ENCODE data around the gene ECE1. TPM values are rescaled to one million over a fixed set of nuclear protein-coding genes. Genes with fewer than 3 reads are reported as not detected.

Gene ECE1
- polyA plus RNA-seq, 3 donors from 2014 or later, result 3.3 to 24.7 (median 4.3) TPM

GRCh38 chr1:21321963-21322680 lies 31.9 kb upstream of the ECE1 start:
- Mint-ChIP-seq H3K4me3 (peak overlapping the region in 3 of 5 donors; percentile 4 to 44 (median 27)), H3K27me3 (ENCODE audit: low read depth in 3 of 3) (no peaks in the 10 kb centered on the region), H3K4me1 (peaks cover 44 to 50% of the 10 kb centered on the region in 2 donors), H3K36me3 (no peaks in the 10 kb centered on the region), H3K27ac (peak overlapping the region in 2 of 6 donors; percentile 28 to 55), H3K9me3 (no peaks in the 10 kb centered on the region)
- no peak for DNase-seq

DNA sequence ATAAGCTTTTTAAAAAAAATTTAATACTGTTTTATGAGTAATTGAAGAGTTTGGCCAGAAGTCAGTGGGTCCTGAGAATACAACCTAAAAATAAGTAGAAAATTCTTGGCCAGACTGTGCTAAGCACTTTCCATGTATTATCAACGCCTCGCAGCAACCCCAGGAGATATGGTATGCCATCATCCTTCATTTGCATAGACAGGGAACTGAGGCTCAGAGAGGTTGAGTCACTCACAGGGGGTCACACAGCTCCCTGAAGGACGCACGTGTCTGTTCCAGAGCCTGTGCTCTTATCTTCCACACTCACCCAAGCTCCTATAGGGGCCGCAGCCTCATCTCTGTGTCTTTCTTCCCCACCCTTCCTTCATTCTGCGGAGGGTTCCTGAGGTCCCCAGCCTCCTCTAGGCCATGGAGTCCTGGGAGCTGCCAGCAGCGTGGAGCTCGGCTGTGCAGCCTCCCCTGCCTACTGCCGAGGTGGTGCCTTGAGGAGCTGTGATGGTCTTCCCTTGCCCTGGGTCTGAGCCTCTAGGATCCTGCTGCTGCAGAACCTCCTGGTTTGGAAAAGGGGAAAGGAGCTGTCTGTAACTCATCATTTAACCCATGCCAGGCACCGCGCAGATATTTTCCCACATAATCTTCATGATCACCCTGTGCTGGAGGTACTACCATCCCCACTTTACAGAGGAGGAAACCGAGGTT lies 30.3 kb upstream of the ECE1 start:
- Mint-ChIP-seq H3K4me3 (no peak overlapping the region), H3K27ac (peak overlapping the region in 1 of 6 donors; percentile 58), H3K4me1 (peaks cover 38% of the 10 kb centered on the region in 2 donors), H3K9me3 (no peaks in the 10 kb centered on the region), H3K27me3 (ENCODE audit: low read depth in 3 of 3) (no peaks in the 10 kb centered on the region), H3K36me3 (no peaks in the 10 kb centered on the region)
- DNase-seq, result no peak

DNA sequence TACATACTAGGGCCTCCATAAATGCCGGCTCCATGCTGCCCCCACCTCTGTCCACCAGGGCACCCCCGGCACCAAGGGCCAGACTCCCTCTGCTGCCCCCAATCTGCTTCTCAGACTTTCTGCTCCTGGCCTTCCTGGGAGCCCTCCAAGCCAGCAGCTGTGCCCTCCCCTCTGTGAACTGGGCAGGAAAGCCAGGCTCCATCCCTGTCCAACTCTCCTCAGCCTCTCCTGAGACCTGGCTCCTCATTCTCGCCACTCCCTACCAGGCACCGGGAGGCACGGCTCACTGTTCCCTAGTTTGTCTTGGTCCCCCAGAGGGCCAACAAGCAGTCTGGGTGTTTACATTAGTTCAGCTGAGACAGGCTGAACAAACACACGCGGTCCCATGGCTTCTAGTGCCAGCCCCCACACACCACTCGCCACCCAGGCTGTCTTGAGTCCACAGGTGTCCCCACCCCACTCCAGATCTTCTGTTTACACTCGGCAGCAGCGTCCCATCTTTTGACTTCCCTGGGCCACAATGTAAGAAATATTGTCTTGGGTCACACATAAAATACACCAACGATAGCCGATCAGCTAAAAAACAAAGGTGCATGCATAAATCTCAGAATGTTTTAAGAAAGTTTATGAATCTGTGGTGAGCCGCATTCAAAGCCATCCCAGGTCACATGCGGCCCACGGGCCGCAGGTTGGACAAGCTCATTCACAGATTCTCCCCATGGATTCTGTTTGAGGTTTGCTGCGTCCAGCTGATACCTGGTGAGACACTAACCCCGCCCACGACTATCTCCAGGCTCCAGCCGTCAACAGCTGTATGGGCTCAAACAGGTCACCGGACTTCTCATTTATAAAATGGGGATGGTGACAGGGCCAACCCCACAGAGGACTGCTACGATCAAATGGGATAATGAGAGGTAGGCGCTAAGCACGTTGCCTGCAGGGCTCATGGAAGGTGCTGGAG lies 29.5 kb upstream of the ECE1 start:
- peak overlapping the region in 2 of 6 donors; percentile 30 to 51 for H3K27ac Mint-ChIP-seq
- DNase-seq, result no peak
- peaks cover 30 to 34% of the 10 kb centered on the region in 2 donors for H3K4me1 Mint-ChIP-seq
- no peaks in the 10 kb centered on the region for H3K27me3 Mint-ChIP-seq (ENCODE audit: low read depth in 3 of 3)
- no peaks in the 10 kb centered on the region for H3K9me3 Mint-ChIP-seq
- H3K36me3 Mint-ChIP-seq, result no peaks in the 10 kb centered on the region
- H3K4me3 Mint-ChIP-seq, result no peak overlapping the region

- H3K4me1 Mint-ChIP-seq, result peaks cover 20 to 28% of the 10 kb centered on the region in 2 donors
- DNase-seq, result no peak
- H3K27me3 Mint-ChIP-seq (ENCODE audit: low read depth in 3 of 3), result no peaks in the 10 kb centered on the region
- no peaks in the 10 kb centered on the region for H3K36me3 Mint-ChIP-seq
- no peaks in the 10 kb centered on the region for H3K9me3 Mint-ChIP-seq
- H3K4me3 Mint-ChIP-seq, result no peak overlapping the region
- no peak overlapping the region for H3K27ac Mint-ChIP-seq
Observed at GRCh38 chr1:21318714-21319159, 28.5 kb upstream of the ECE1 start.

- peak overlapping the region in 1 of 6 donors; percentile 21 for H3K27ac Mint-ChIP-seq
- no peaks in the 10 kb centered on the region for H3K27me3 Mint-ChIP-seq (ENCODE audit: low read depth in 3 of 3)
- H3K9me3 Mint-ChIP-seq, result no peaks in the 10 kb centered on the region
- H3K4me1 Mint-ChIP-seq, result peaks cover 16 to 23% of the 10 kb centered on the region in 2 donors
- DNase-seq, result no peak
- H3K4me3 Mint-ChIP-seq, result no peak overlapping the region
- H3K36me3 Mint-ChIP-seq, result no peaks in the 10 kb centered on the region
Observed at GRCh38 chr1:21318057-21318713, 27.9 kb upstream of the ECE1 start.

DNA sequence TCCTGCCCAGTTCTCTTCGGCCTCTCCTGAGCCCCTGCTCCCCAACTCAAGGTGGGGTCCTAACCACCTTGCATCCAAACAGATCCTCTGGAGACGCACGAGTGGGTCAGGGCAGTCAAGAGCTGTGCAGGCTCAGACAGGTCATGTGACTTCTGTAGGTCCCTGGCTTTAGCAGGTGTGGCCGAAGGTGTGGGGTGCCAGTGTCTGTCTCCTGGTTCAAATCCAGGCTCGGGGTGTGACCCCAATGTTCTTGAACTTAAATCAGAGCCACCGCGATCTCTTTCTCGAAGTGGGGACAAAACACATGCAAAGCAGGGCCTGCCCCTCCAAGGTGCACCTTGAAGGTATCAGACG lies 27.4 kb upstream of the ECE1 start:
- Mint-ChIP-seq H3K36me3 (no peaks in the 10 kb centered on the region), H3K4me3 (no peak overlapping the region), H3K27me3 (ENCODE audit: low read depth in 3 of 3) (peaks cover 0 to 2% (median 0%) of the 10 kb centered on the region in 3 donors), H3K9me3 (no peaks in the 10 kb centered on the region), H3K4me1 (peaks cover 11 to 18% of the 10 kb centered on the region in 2 donors), H3K27ac (peak overlapping the region in 1 of 6 donors; percentile 21)
- DNase-seq, result no peak

GRCh38 chr1:21317035-21317689 lies 26.9 kb upstream of the ECE1 start:
- no peak overlapping the region for H3K4me3 Mint-ChIP-seq
- peaks cover 0 to 2% (median 0%) of the 10 kb centered on the region in 3 donors for H3K27me3 Mint-ChIP-seq (ENCODE audit: low read depth in 3 of 3)
- peaks cover 6 to 14% of the 10 kb centered on the region in 2 donors for H3K4me1 Mint-ChIP-seq
- no peak for DNase-seq
- no peak overlapping the region for H3K27ac Mint-ChIP-seq
- no peaks in the 10 kb centered on the region for H3K36me3 Mint-ChIP-seq
- no peaks in the 10 kb centered on the region for H3K9me3 Mint-ChIP-seq

DNA sequence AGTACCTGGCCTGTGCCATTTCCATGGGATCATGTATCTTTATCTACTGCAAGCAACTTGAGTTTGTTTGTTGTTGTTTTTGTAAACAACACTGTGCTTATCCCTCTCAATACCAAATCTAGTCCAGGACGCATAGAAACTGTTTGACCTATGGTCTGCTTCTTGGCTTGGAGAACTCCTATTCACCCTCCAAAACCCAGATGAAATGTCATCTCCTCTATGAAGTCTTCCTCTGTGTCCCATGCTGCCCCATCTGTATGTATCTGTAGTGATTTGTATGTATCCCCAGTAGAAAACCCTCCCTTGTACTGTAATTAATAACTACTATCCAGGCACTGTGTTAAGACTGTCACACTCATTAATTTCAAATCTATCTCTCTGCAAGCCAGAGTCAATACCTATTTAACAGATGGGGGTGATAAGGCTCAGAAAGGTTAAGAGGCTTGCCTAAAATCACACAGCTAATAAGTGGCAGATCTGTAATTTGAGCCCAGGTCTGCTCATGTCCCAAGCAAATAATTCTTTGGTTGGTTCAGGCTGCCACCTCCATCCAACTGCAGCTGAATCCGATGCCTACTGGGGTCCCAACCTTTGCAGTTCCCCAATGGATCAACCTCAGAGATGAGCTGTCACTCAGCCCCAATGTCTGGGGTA lies 24.6 kb upstream of the ECE1 start:
- H3K4me1 Mint-ChIP-seq, result peaks cover 3 to 8% of the 10 kb centered on the region in 2 donors
- no peaks in the 10 kb centered on the region for H3K9me3 Mint-ChIP-seq
- DNase-seq, result no peak
- H3K27ac Mint-ChIP-seq, result peak overlapping the region in 2 of 6 donors; percentile 1 to 34
- H3K27me3 Mint-ChIP-seq (ENCODE audit: low read depth in 3 of 3), result peaks cover 0 to 2% (median 0%) of the 10 kb centered on the region in 3 donors
- H3K4me3 Mint-ChIP-seq, result no peak overlapping the region
- H3K36me3 Mint-ChIP-seq, result no peaks in the 10 kb centered on the region

DNA sequence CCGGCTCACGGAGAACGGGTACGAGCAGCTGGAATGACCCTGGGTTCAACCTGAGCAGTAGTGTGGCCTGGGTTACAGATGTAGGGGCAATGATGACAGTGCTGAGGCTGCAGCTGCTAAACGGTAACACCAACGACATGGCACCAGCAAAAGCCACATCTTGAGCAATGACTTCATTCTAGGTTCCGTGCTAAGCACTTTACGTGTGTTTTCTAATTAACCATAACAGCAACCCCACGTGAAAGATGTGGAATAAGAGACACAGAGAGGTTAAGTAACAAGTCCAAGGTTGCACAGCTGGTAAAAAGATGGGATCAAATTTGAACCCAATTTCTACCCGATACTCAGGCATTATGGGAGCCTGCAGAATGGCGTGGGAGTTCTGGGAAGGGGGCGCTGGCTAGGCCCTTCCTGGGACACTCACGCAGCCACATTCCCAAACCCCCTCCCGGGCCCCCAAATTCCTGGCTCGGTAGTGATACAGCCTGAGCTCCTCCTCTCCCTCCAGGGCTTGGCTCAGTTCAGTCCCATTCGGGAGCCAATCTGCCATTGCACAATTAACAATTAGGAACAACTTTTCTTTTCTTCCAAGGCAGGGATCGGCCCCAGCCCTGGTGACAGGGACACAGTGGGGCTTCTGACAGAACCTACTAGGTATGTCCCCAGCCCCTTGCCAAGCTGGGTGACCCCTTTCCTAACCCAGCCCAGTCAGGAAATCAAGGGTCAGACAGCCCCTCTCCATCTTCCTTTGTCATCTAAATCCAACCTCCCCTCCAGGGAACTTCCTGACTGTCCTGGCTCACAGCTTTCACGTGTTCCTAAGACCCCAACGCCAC lies 23.8 kb upstream of the ECE1 start:
- Mint-ChIP-seq H3K9me3 (no peaks in the 10 kb centered on the region), H3K27ac (peak overlapping the region in 1 of 6 donors; percentile 1), H3K4me3 (no peak overlapping the region), H3K27me3 (ENCODE audit: low read depth in 3 of 3) (peaks cover 0 to 2% (median 0%) of the 10 kb centered on the region in 3 donors), H3K36me3 (no peaks in the 10 kb centered on the region), H3K4me1 (peaks cover 7 to 8% of the 10 kb centered on the region in 2 donors)
- DNase-seq, result no peak

DNA sequence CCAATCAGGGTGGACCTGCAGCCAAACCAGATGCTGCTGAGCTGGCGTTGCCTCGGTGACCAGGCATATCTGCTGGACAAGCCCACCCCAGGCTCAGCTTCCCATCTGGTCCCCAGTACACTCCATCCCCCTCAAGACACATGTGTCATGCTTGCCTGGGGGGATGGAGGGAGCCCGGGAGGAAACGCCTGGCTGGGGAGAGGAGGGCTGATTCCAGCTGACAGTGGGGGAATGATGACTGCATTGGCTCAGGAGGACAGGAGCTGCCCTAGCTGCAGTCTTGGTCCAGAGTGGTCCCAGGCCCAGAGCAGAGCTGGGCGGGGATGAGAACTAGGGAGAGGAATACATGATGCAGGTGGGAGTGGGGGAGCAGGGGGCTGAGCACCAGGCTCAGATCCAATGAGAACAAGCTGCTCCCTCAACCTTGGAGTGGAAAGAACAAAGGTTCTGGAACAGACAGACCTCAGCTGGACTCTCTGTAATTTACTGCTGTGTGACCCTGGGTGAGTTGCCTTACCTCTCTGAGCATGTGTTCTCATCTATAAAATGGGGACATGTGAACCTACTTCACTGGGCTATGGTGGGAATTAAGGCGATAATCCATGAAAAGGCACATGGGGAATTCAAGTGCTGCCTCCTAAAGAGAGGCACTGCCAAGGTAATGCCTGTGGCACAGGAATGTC lies 23.1 kb upstream of the ECE1 start:
- H3K9me3 Mint-ChIP-seq, result no peaks in the 10 kb centered on the region
- no peak for DNase-seq
- peak overlapping the region in 1 of 6 donors; percentile 45 for H3K27ac Mint-ChIP-seq
- peaks cover 0 to 2% (median 0%) of the 10 kb centered on the region in 3 donors for H3K27me3 Mint-ChIP-seq (ENCODE audit: low read depth in 3 of 3)
- H3K4me3 Mint-ChIP-seq, result no peak overlapping the region
- H3K36me3 Mint-ChIP-seq, result no peaks in the 10 kb centered on the region
- peaks cover 7 to 9% of the 10 kb centered on the region in 2 donors for H3K4me1 Mint-ChIP-seq

DNA sequence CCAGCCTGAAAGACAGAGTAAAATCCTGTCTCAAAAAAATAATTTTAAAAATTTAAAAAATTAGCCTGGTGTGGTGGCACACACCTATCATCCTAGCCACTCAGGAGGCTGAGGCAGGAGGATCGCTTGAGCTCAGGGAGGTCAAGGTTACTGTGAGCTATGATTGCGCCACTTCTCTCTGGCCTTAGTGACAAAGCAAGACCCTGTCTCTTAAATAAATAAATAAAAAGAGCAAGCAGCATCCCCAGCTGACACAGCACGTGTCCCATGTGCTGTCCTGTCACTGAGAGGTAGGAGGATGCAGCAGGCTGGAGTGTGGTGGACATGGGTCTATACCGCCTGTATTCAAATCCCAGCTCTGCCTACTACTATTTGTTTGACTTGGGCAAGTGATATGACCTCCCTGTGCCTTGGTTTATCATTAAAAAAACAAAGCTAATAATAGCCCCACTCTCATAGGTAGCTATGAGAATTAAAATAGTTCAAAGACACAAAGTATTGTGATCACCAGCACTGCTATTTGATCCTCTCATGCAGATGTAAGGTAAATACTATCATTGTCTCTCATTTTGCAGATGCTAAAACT lies 22.2 kb upstream of the ECE1 start:
- Mint-ChIP-seq H3K36me3 (no peaks in the 10 kb centered on the region), H3K27ac (peak overlapping the region in 1 of 6 donors; percentile 45), H3K27me3 (ENCODE audit: low read depth in 3 of 3) (peaks cover 0 to 2% (median 0%) of the 10 kb centered on the region in 3 donors), H3K4me1 (peaks cover 14 to 17% of the 10 kb centered on the region in 2 donors), H3K9me3 (no peaks in the 10 kb centered on the region), H3K4me3 (no peak overlapping the region)
- DNase-seq, result no peak
